Spleen (tissue), 7 donors: ENCODE measurements around the gene CREB3L2.

Experiments used
- POLR2A ChIP-seq, 3 donors: fragments of 450-650 bp; IDR thresholded peaks; one replicate each; pipeline ENCODE4 v1.5.1; 2017; ENCODE audit warnings: antibody characterized with exemption in 3 of 3, mild to moderate bottlenecking in 1 of 3
- POLR2AphosphoS5 ChIP-seq, 3 donors: sonication (generic); formaldehyde crosslinking; IDR thresholded peaks; one replicate each; pipeline ENCODE4 v1.5.1; 2017; ENCODE audit warnings: antibody characterized with exemption in 3 of 3
- TF ChIP-seq, protein P1 (sequence below), 11 experiments: fragments of 200-600 bp in 7 of 11; fragments of 450-650 bp in 4 of 11; sonication (generic) in 4 of 11; IDR thresholded peaks in 8 of 11; conservative IDR thresholded peaks in 3 of 11; 1 replicate in 7 of 11; 2 replicates in 4 of 11; pipeline versions ENCODE4 v1.4.0 to v1.8.0; 2016 to 2021; ENCODE audit warnings: antibody characterized with exemption in 11 of 11, inconsistent platforms in 4 of 11, mild to moderate bottlenecking in 1 of 11
- donor health status: DM: no; HTN: no; CAD: no; lungs with moderate emphysema.
- donor health status: DM: no; HTN: no; CAD: no.
- donor health status: DM: no; HTN: no; CAD: no.

- peak in 2 of 3 donors; percentile 25 to 40 for TF ChIP-seq POLR2AphosphoS5 (IDR thresholded peaks at IDR 0.05)
- TF ChIP-seq, protein P1, sequence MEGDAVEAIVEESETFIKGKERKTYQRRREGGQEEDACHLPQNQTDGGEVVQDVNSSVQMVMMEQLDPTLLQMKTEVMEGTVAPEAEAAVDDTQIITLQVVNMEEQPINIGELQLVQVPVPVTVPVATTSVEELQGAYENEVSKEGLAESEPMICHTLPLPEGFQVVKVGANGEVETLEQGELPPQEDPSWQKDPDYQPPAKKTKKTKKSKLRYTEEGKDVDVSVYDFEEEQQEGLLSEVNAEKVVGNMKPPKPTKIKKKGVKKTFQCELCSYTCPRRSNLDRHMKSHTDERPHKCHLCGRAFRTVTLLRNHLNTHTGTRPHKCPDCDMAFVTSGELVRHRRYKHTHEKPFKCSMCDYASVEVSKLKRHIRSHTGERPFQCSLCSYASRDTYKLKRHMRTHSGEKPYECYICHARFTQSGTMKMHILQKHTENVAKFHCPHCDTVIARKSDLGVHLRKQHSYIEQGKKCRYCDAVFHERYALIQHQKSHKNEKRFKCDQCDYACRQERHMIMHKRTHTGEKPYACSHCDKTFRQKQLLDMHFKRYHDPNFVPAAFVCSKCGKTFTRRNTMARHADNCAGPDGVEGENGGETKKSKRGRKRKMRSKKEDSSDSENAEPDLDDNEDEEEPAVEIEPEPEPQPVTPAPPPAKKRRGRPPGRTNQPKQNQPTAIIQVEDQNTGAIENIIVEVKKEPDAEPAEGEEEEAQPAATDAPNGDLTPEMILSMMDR (IDR thresholded peaks at IDR 0.05 in 8 of 11, conservative IDR thresholded peaks at IDR 0.05 in 3 of 11), result no peak
- TF ChIP-seq POLR2A (IDR thresholded peaks at IDR 0.05), result no peak
These were observed 15.5 kb downstream of the CREB3L2 start for GRCh38 chr7:137986252-137987017.
